HepG2 (cell line): Measurements from ENCODE around the gene PRSS8. TPM values are rescaled to one million over a fixed set of nuclear protein-coding genes. Genes with fewer than 3 reads are reported as not detected.

Experiments
- CENPBD1 ChIP-seq: sonication (generic); formaldehyde crosslinking; IDR thresholded peaks from 2 replicates; pipeline ENCODE4 v1.8.0; 2022; ENCODE audit warnings: missing genetic modification reagents, low read depth, mild to moderate bottlenecking, borderline replicate concordance
- FUBP1 ChIP-seq: sonication (generic); formaldehyde crosslinking; IDR thresholded peaks from 2 replicates; pipeline ENCODE4 v1.5.1; 2020; ENCODE audit warnings: missing genetic modification reagents, mild to moderate bottlenecking, borderline replicate concordance
- GFI1 ChIP-seq: sonication (generic); formaldehyde crosslinking; IDR thresholded peaks from 2 replicates; pipeline ENCODE4 v1.5.0; 2020; ENCODE audit warnings: missing genetic modification reagents, mild to moderate bottlenecking, borderline replicate concordance
- KDM5A ChIP-seq: fragments of 200-600 bp; sonication (generic); IDR thresholded peaks from 2 replicates; pipeline ENCODE4 v1.7.0; 2018; ENCODE audit warnings: antibody characterized with exemption, mild to moderate bottlenecking, low read length, borderline replicate concordance
- KDM5B ChIP-seq: sonication (generic); formaldehyde crosslinking; IDR thresholded peaks from 2 replicates; pipeline ENCODE4 v1.4.0; 2020; ENCODE audit warnings: missing genetic modification reagents, mild to moderate bottlenecking, borderline replicate concordance
- PHF5A ChIP-seq: IDR thresholded peaks from one replicate; pipeline ENCODE4 v1.6.1; 2018; ENCODE audit warnings: low read depth, missing genetic modification reagents; ENCODE audit not compliant: unreplicated experiment
- SETDB1 ChIP-seq: sonication (generic); formaldehyde crosslinking; IDR thresholded peaks from 2 replicates; pipeline ENCODE4 v1.5.1; 2020; ENCODE audit warnings: missing genetic modification reagents, mild to moderate bottlenecking, borderline replicate concordance
- TBX3 ChIP-seq: fragments of 450-650 bp; IDR thresholded peaks from 2 replicates; pipeline ENCODE4 v1.6.1; 2017; ENCODE audit warnings: antibody characterized with exemption, mild to moderate bottlenecking, inconsistent platforms, borderline replicate concordance
- ZFYVE20 ChIP-seq: sonication (generic); formaldehyde crosslinking; IDR thresholded peaks from 2 replicates; pipeline ENCODE4 v1.8.0; 2023; ENCODE audit warnings: low read depth, mild to moderate bottlenecking, moderate library complexity, missing genetic modification reagents, borderline replicate concordance
- ZNF333 ChIP-seq: sonication (generic); formaldehyde crosslinking; IDR thresholded peaks from 2 replicates; pipeline ENCODE4 v1.4.0; 2020; ENCODE audit warnings: mild to moderate bottlenecking, missing genetic modification reagents, borderline replicate concordance
- ZNF407 ChIP-seq: sonication (generic); formaldehyde crosslinking; IDR thresholded peaks from one replicate; pipeline ENCODE4 v1.5.1; 2020; ENCODE audit warnings: mild to moderate bottlenecking, missing genetic modification reagents; ENCODE audit errors: not compliant biosample characterization
- ZSCAN5A ChIP-seq: sonication (generic); formaldehyde crosslinking; IDR thresholded peaks from 2 replicates; pipeline ENCODE4 v1.8.0; 2022; ENCODE audit warnings: mild to moderate bottlenecking, missing genetic modification reagents, borderline replicate concordance
- ZSCAN9 ChIP-seq: IDR thresholded peaks from 2 replicates; pipeline ENCODE4 v1.6.1; 2016; ENCODE audit warnings: borderline replicate concordance
- polyA plus RNA-seq, 8 experiments: library from polyadenylated mRNA; depleted of rRNA in 3 of 8; stranded (reverse) in 7 of 8; unstranded in 1 of 8; fragments of >200 nt; fragmentation: Illumina TruSeq in 4 of 8; extraction: Trizol in 4 of 8; gene quantifications; 2 replicates each; pipeline versions ENCODE4 v1.2.1 to v1.2.3, GENCODE V29; 2011 to 2016; ENCODE audit warnings: low read depth in 4 of 8, missing spikeins in 1 of 8, mixed read lengths in 1 of 8; ENCODE audit not compliant: insufficient read depth in 1 of 8
- total RNA-seq, 5 experiments: library from RNA; depleted of rRNA; stranded (reverse); fragments of >200 nt; fragmentation: Illumina TruSeq; extraction: Trizol; gene quantifications; 2 replicates each; pipeline ENCODE4 v1.2.3, GENCODE V29; 2016; ENCODE audit warnings: low read depth in 1 of 5

Gene PRSS8
- total and polyA plus RNA-seq, 2 of the 13 experiments (the other 11 are each of a cell fraction or from before 2014, with no cell fraction given), result 2.6 to 7.2 TPM

GRCh38 chr16:31117384-31118222, 17.9 kb downstream of the PRSS8 start, which contains the start of gene KAT8 (continued):
- TF ChIP-seq CENPBD1 (CRISPR knock-in tag) (no peak), TBX3 (no peak), ZFYVE20 (0 out of 2 replicates have a peak, but pooled peaks have one; percentile 79), FUBP1 (CRISPR knock-in tag) (0 out of 2 replicates have a peak, but pooled peaks have one; percentile 44), SETDB1 (CRISPR knock-in tag) (no peak), ZNF333 (no peak), ZSCAN9 (CRISPR knock-in tag) (0 out of 2 replicates have a peak, but pooled peaks have one; percentile 73), PHF5A (CRISPR knock-in tag) (no peak), KDM5A (peak; percentile 96), GFI1 (no peak; the same call in 1 of the 2 replicates), ZNF407 (peak; percentile 88), ZSCAN5A (peak; percentile 50; the same call in 1 of the 2 replicates), KDM5B (CRISPR knock-in tag) (peak; percentile 75; the same call in 1 of the 2 replicates)
